ENCODE results near the gene COL13A1. TPM values are rescaled to one million over a fixed set of nuclear protein-coding genes. Genes with fewer than 3 reads are reported as not detected.

The COL13A1 gene
- total RNA-seq, 1 experiment from 2014 or later: 3.6 TPM

GRCh38 chr10:69870591-69870990, 68.9 kb downstream of the COL13A1 start:
- no peak overlapping the region for H2BK15ac ChIP-seq (ENCODE audit: low read depth, low read length)
- no peak for TF ChIP-seq CTCF (conservative IDR thresholded peaks at IDR 0.05)
- H3K79me2 ChIP-seq (ENCODE audit: insufficient read depth, low read length): no peaks in the 10 kb centered on the region
- Mint-ChIP-seq H3K4me1 (peaks cover 80 to 85% of the 10 kb centered on the region in 2 experiments), H3K27ac (peak overlapping the region in 2 of 3 experiments; percentile 9 to 77; a peak in 3 of 7 replicates), H3K4me3 (no peak overlapping the region), H3K9me3 (no peaks in the 10 kb centered on the region), H3K36me3 (ENCODE audit: insufficient read depth in 1 of 3, low read depth in 3 of 3) (no peaks in the 10 kb centered on the region), H3K27me3 (ENCODE audit: low read depth) (peaks cover 7% of the 10 kb centered on the region)
- H3K4me1 ChIP-seq (ENCODE audit: insufficient read depth, low read length): peaks cover 38% of the 10 kb centered on the region
- no peak overlapping the region for H2AK5ac ChIP-seq (ENCODE audit: insufficient read length, low read length)
- no peak overlapping the region for H2BK5ac ChIP-seq (ENCODE audit: insufficient read length, low read length)
- no peak overlapping the region for H3K27ac ChIP-seq (ENCODE audit: insufficient read length, low read depth, low read length)
- no peak overlapping the region for H3K23ac ChIP-seq (ENCODE audit: insufficient read length, low read depth, low read length)
- H3K56ac ChIP-seq (ENCODE audit: insufficient read length, low read depth, low read length): no peak overlapping the region
- H3K4me2 ChIP-seq (ENCODE audit: insufficient read depth, insufficient read length, low read length): no peak overlapping the region
- H4K5ac ChIP-seq (ENCODE audit: insufficient read length, low read depth, low read length): no peak overlapping the region
- H4K91ac ChIP-seq (ENCODE audit: insufficient read length, low read depth, low read length): no peak overlapping the region
- no peak overlapping the region for H3K9ac ChIP-seq (ENCODE audit: extremely low read depth, insufficient read length, low read length)
- no peak overlapping the region for H3K18ac ChIP-seq (ENCODE audit: insufficient read length, low read depth, low read length)
- H4K8ac ChIP-seq (replicated peaks; ENCODE audit: insufficient read length, low read depth, low read length): no peak overlapping the region
- H3T11ph ChIP-seq (ENCODE audit: low read length): no peak overlapping the region
- DNase-seq: no peak
- H2BK12ac ChIP-seq (ENCODE audit: insufficient read length, low read depth, low read length): no peak overlapping the region
- H2BK20ac ChIP-seq (ENCODE audit: low read depth, low read length, poor library complexity, severe bottlenecking): no peak overlapping the region
- H3K9me3 ChIP-seq (ENCODE audit: control insufficient read depth, low read depth, low read length): no peaks in the 10 kb centered on the region
- no peak overlapping the region for H2BK120ac ChIP-seq (ENCODE audit: low read depth, low read length, poor library complexity, severe bottlenecking)
- H4K20me1 ChIP-seq (ENCODE audit: control insufficient read depth, insufficient read depth, insufficient read length): no peaks in the 10 kb centered on the region
- H2AFZ ChIP-seq (ENCODE audit: low read length): no peak overlapping the region
- peaks cover 2% of the 10 kb centered on the region for H3K23me2 ChIP-seq (ENCODE audit: insufficient read length, low read depth, low read length, poor library complexity, severe bottlenecking)
- no peaks in the 10 kb centered on the region for H3K79me1 ChIP-seq (ENCODE audit: insufficient read depth, low read depth, low read length, poor library complexity, severe bottlenecking)
- no CpG with 5 or more reads among the region's 7 CpGs for WGBS (ENCODE audit: extremely low coverage, insufficient read length, low lambda C conversion rate)
- no peak overlapping the region for H3K14ac ChIP-seq (ENCODE audit: insufficient read depth, low read length)
- H3K27me3 ChIP-seq (ENCODE audit: insufficient read depth, low read length): no peaks in the 10 kb centered on the region; the same call in 1 of the 2 replicates
- H3K4ac ChIP-seq (ENCODE audit: low read depth, low read length): no peak overlapping the region

All from H9 (cell line).